ENCODE measurements around the gene ADPRS. TPM values are rescaled to one million over a fixed set of nuclear protein-coding genes. Genes with fewer than 3 reads are reported as not detected.

Gene ADPRS
- total RNA-seq, 2 donors from 2014 or later: 34.0 to 34.1 TPM

DNA sequence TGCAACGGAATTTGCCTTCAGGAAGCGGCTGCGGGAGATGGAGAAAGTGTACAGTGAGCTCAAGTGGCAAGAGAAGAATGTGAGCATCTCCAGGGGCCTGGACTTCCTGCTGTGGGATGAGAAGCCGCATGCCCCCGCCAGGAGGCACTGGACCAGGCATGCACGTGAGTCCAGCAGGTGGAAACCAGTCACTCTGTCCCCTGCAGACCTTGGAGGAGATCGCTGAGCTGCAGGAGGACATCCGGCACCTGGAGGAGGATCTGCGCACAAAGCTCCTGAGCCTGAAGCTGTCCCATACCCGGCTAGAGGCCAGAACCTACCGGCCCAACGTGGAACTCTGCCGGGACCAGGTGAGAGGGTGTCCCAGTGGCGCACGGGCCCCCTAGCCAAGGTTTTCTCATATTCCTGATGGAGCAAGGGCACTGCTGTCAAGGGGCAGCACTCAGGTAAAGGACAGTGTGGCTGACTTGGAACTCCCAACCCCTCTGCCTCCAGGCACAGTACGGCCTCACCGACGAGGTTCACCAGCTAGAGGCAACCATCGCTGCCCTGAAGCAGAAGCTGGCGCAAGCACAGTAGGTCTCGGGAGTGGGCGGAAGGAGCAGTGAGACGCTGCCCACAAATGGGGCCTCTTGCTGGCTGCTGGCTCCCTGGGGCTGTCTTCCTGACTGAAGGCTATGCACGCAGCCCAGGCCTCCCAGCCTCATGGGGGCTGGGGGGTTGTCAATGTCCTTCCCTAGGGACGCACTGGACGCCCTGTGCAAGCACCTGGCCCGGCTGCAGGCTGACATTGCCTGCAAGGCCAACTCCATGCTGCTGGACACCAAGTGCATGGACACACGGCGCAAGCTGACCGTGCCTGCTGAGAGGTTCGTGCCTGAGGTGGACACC, 1.2 kb upstream of the ADPRS start:
- no peak for ATAC-seq (ENCODE audit: insufficient number of reproducible peaks, low FRiP score, low read depth)
- DNase-seq (ENCODE audit: low spot score): no peak
- Histone ChIP-seq H3K27ac (no peak overlapping the region), H3K4me3 (no peak overlapping the region), H3K4me1 (ENCODE audit: control insufficient read depth in 1 of 2, low read depth in 2 of 2) (peaks cover 14 to 46% of the 10 kb centered on the region in 2 donors), H3K36me3 (peaks cover 10% of the 10 kb centered on the region), H3K27me3 (replicated peaks; ENCODE audit: insufficient read depth) (peaks cover 4% of the 10 kb centered on the region), H3K9me3 (no peaks in the 10 kb centered on the region)
- TF ChIP-seq, protein P1, sequence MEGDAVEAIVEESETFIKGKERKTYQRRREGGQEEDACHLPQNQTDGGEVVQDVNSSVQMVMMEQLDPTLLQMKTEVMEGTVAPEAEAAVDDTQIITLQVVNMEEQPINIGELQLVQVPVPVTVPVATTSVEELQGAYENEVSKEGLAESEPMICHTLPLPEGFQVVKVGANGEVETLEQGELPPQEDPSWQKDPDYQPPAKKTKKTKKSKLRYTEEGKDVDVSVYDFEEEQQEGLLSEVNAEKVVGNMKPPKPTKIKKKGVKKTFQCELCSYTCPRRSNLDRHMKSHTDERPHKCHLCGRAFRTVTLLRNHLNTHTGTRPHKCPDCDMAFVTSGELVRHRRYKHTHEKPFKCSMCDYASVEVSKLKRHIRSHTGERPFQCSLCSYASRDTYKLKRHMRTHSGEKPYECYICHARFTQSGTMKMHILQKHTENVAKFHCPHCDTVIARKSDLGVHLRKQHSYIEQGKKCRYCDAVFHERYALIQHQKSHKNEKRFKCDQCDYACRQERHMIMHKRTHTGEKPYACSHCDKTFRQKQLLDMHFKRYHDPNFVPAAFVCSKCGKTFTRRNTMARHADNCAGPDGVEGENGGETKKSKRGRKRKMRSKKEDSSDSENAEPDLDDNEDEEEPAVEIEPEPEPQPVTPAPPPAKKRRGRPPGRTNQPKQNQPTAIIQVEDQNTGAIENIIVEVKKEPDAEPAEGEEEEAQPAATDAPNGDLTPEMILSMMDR (IDR thresholded peaks at IDR 0.05): no peak

DNA sequence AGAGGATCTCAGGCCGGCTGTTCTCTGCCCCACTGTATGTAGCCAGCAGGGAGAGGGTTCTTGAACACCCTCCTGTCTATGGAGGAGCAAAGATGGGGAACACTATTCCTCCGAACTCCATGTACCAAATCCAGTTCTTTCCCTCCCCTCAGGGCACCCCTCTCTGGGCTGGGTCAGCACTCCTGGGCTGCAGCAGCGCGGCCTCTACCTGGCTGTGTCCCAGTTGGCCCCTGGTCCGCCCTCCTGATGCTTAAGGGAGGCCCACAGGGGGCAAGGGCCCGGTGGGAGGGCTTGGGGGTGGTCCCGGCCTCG, 471 bp upstream of the ADPRS start:
- no peaks in the 10 kb centered on the region for H3K9me3 ChIP-seq
- H3K27ac ChIP-seq: peak overlapping the region; percentile 80 to 85
- peaks cover 17% of the 10 kb centered on the region for H3K36me3 ChIP-seq
- peaks cover 4% of the 10 kb centered on the region for H3K27me3 ChIP-seq (replicated peaks; ENCODE audit: insufficient read depth)
- H3K4me1 ChIP-seq (ENCODE audit: control insufficient read depth in 1 of 2, low read depth in 2 of 2): peaks cover 14 to 46% of the 10 kb centered on the region in 2 donors
- DNase-seq (ENCODE audit: low spot score) (no peak), ATAC-seq (ENCODE audit: insufficient number of reproducible peaks, low FRiP score, low read depth) (no peak)
- TF ChIP-seq, protein P1 (IDR thresholded peaks at IDR 0.05): no peak
- H3K4me3 ChIP-seq: peak overlapping the region; percentile 97

DNA sequence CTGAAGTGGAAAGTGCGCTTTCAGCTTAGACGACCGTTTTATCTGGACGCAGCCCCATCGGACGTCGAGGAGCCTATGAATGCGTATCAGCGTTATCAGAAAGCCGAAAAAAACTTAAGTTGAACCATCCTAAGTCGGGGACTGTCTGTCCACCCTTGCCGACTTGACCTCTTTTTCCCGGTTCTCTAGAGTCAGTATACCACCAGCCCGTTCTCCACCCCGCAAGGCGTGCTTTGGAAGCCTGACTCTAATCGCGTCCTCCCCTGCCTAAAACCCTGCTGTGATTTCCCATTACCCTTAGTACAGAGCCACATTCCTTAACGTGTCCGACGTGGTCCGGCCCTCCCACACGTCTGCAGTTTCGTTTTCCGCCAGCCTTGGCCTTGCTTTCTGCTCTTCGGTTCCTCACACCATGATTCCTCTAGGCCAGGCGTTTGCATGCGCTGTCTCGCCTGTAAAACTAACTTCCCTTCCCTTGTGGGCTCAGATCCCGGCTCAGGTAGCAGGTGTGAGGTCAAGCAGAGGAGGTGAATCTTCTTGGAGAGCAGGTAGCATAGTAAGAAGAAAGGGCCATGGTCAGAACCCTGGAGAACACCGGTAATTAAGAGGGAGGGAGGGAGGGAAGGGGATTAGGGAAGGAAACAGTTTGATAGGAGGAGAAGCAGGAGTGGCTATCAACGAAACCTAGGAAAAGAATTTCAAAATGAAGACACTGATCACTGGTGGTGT, 865 bp downstream of the ADPRS start:
- Histone ChIP-seq H3K27me3 (replicated peaks; ENCODE audit: insufficient read depth) (no peaks in the 10 kb centered on the region), H3K4me3 (peak overlapping the region; percentile 97), H3K27ac (peak overlapping the region; percentile 80 to 85), H3K36me3 (peaks cover 30% of the 10 kb centered on the region), H3K9me3 (no peaks in the 10 kb centered on the region), H3K4me1 (ENCODE audit: control insufficient read depth in 1 of 2, low read depth in 2 of 2) (peaks cover 6 to 36% of the 10 kb centered on the region in 2 donors)
- DNase-seq (ENCODE audit: low spot score) (no peak), ATAC-seq (ENCODE audit: insufficient number of reproducible peaks, low FRiP score, low read depth) (peak; percentile 0)
- TF ChIP-seq, protein P1 (IDR thresholded peaks at IDR 0.05): no peak

DNA sequence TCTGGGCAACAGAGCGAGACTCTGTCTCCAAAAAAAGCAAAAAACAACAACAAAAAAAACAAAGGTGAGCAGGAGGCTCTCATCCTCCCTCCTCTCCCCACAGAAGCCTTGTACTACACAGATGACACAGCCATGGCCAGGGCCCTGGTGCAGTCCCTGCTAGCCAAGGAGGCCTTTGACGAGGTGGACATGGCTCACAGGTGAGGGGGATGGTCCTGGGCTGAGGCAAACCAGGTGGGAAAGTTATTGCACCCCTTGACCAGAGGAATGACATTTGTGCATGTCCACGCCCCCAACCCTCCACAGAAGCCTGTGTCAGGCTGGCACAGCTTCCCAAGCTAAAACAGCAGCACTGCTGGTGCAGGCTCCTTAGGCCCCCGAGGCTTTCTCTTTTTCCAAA, 2.4 kb downstream of the ADPRS start:
- no peak overlapping the region for H3K4me3 ChIP-seq
- no peaks in the 10 kb centered on the region for H3K27me3 ChIP-seq (replicated peaks; ENCODE audit: insufficient read depth)
- DNase-seq (ENCODE audit: low spot score) (no peak), ATAC-seq (ENCODE audit: insufficient number of reproducible peaks, low FRiP score, low read depth) (no peak)
- H3K9me3 ChIP-seq: no peaks in the 10 kb centered on the region
- H3K36me3 ChIP-seq: peaks cover 34% of the 10 kb centered on the region
- H3K27ac ChIP-seq: no peak overlapping the region
- peaks cover 6 to 32% of the 10 kb centered on the region in 2 donors for H3K4me1 ChIP-seq (ENCODE audit: control insufficient read depth in 1 of 2, low read depth in 2 of 2)
- TF ChIP-seq, protein P1 (IDR thresholded peaks at IDR 0.05): no peak

DNA sequence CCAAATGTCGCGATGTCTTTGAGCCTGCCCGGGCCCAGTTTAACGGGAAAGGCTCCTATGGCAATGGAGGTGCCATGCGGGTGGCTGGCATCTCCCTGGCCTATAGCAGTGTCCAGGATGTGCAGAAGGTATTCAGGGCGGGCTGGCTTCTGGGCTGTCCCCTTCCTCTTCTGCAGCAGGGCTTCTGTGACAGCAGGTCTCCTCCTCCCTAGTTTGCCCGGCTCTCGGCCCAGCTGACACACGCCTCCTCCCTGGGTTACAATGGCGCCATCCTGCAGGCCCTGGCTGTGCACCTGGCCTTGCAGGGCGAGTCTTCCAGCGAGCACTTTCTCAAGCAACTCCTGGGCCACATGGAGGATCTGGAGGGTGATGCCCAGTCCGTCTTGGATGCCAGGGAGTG, 3.0 kb downstream of the ADPRS start:
- TF ChIP-seq, protein P1 (IDR thresholded peaks at IDR 0.05): no peak
- Histone ChIP-seq H3K4me3 (no peak overlapping the region), H3K27me3 (replicated peaks; ENCODE audit: insufficient read depth) (no peaks in the 10 kb centered on the region), H3K9me3 (no peaks in the 10 kb centered on the region), H3K27ac (no peak overlapping the region), H3K36me3 (peaks cover 34% of the 10 kb centered on the region), H3K4me1 (ENCODE audit: control insufficient read depth in 1 of 2, low read depth in 2 of 2) (peaks cover 6 to 32% of the 10 kb centered on the region in 2 donors)
- ATAC-seq (ENCODE audit: insufficient number of reproducible peaks, low FRiP score, low read depth) (no peak), DNase-seq (ENCODE audit: low spot score) (no peak)
